KG1 (cell line): Measurements from ENCODE around the gene GSE1.

Experiments
- DNase-seq: peaks from one replicate; lab custom pipeline; 2025; lab: John Stamatoyannopoulos, UW

Gene GSE1

DNA sequence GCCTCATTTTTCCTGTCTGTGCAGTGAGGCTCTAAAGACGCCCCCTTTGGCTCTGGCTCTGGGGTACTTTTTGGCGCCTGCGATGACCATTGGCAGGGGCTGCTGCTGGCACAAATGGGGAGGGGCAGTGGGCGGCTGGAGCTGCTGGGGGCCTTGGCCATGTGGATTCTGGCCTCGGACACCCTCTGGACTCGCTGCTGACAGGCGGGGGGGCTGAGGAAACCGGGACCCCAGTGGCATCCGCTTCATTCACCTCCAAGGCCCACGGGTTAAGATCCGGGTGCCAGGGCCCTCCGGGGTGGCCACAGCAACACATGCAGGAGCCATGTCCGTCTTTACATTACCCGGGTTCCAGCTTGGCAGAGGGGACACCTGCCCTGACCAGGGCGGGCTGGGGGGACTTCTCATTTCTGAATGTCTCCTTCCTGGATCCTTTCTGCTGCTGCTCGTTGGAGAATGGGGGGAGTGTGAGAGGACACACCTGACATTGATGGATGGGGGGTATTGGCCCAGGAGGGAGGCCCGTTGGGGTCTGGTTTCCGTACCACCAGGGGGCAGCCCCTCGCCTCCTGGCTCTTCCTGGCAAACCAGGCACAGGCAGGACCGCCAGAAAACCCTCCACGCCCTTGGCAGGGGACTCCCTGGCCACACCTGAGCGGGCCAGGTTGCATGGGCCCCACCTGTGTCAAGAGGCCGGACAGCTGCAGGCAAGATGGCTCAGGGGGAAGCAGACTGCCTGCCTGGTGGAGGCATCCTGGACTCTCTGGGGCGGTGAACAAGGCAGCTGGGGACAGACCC lies 21.8 kb downstream of the GSE1 start:
- DNase-seq: no peak

- DNase-seq: no peak
Observed at GRCh38 chr16:85635545-85636140, 22.5 kb downstream of the GSE1 start.

- DNase-seq: no peak
Observed at GRCh38 chr16:85636234-85636812, 23.2 kb downstream of the GSE1 start.

DNA sequence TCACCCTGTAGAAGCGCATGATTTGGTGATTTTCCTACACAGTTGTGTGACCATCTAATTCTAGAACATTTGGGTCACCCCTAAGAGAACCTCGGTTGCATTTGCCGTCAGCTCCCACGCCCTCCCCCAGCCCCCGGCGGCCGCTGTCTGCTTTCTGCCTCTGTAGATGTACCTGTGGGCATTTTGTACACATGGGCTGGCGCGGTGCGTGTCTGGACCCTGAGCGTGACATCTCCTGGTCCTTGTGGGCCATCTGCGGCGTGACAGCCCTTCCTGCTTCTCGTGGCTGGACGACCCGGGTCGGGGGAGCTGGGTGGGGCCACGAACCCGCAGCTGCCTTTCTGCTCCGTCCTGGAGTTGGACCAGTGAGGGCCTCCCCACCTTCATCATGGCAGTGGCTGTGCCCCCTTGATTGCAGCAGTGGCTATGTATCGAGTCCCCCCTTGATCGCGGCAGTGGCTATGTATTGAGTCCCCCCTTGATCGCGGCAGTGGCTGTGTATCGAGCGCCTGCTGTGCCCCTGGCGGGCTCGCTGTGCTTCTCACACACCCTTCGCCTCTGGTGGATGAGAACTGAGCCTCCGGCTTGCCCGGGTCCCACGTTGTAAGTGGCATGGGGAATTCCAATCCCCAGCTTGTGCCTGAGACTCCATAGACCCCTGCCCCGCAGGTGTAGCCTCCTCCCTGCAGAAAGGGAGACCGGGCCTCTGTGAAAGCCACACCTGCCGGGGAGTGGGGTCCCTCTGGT lies 24.1 kb downstream of the GSE1 start:
- DNase-seq: no peak

- DNase-seq: no peak
Observed at GRCh38 chr16:85637808-85638647, 24.9 kb downstream of the GSE1 start.

DNA sequence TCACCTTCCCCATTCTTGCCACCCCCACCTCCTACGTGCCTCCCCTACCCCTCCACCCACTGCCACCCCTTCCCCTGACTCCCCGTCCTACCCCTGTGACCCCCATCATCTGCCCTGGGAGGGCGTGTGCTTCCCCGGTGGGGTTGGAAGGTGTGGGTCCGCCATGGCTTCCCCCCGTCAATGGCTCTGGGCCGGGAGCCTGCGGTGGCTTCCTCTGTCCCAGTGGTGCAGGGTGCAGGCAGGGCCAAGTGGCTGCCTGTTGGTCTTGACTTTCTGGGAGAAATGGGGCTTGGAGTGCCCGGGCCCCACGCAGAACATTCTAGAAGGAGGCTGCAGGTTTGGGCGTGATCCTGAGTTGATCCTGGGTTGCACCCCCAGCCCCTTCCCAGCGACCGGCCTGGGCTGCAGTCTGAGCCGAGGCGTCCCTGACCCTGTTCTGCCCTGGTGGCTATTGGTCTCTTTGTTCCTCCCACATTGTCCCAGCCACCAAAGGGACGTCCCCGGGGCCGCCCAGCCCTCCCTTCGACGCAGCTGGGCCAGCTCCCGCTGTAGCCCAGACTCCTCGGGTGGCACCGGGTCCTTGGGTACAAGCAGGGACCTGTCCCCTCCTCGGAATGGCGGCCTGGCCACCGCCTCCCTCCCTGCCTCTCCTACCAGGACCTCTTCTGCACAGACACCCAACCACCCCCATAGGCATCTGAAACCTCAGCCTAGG lies 25.7 kb downstream of the GSE1 start:
- no peak for DNase-seq

DNA sequence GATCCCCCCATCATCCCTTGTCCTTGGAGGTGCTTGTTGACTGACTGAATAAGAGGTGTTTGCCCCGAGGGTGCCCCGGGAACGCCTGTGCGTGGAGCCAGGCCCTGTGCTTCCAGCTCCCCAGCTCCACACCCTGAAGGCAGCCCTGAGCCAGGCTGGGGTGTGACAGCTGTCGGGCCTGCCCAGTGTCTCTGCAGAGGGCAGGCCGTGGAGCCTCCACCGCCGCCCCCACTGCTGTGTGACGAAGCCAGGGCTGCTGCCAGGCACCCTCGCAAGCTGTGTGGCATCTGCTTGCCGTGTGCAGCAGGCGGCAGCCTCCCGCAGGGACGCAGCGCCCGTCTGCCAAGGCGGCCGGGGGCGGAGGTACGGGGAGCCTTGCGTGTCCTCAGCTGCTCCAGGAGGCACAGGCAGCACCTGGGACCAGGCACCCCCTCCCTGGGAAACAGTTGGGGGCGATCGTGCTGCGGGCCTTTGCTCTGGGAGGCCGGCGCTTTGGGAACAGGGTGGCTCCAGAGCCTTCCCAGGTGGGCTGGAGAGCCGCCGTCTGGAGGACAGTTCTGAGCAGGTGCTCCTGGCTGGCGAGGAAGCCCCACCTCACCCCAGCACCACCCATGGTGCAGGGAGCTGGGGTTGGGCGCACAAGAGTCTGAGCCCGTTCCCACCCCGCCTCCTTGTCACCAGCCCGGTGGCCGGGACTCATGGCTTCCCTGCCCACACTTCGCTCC lies 26.6 kb downstream of the GSE1 start:
- no peak for DNase-seq

- no peak for DNase-seq
Observed at GRCh38 chr16:85640254-85640558, 27.1 kb downstream of the GSE1 start.

DNA sequence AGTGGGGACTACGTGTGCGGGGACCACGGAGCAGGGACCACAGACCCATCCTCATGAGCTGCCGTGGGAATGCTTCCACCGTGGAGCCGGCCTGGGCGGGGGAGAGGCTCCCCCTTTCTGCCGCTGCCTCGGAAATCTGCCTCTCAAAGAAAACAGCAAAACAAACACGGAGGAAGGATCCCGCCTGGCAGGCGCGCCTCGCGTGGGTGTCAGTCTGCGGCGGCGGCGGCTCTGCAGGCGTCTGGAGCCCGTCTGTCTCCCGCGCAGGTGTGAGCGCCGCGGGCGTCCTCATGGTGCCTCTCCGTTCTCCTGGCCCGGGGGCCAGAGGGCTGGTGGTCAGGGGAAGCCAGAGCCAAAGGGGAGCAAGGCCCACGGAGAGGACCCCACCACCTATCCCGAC lies 27.5 kb downstream of the GSE1 start:
- DNase-seq: no peak

DNA sequence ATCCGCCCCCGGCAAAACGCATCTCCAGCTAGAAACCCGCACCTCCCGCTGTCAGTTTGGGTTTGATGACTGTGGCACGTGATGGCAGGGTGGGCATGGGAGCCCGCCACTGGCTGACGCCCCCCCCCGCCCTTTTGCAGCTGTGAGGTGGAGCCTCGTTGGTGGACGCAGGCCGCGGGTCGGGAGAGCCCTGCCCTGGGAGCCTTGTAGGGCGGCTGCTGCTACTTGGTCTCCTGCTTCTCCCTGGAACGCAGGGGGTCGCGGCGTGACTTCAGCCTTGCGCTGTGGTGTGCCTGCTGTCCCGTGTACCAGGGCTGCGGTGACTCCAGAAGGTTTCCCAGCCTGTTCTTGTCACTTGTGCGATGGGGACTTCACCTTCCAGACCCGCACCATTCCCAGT lies 28.2 kb downstream of the GSE1 start:
- no peak for DNase-seq

DNA sequence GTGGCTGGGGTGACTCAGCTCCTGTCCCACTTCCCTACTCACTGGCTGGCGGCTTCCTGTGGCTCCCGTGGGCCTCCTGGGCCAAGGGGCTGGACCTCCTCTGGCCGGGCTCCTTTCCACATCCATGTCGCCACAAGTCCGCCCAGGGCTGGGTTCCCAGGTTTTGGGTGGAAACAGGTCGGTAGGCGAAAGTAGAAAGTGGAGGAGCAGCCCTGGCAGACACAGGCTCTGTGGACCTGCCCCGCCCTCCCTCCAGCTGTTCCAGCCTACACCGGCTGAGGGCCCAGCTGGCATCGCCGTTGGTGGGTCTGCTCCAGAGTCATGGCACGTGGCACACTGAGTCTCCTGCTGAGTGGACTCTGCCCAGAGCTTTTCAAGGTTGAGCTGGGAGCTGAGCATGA lies 28.7 kb downstream of the GSE1 start:
- DNase-seq: no peak

GRCh38 chr16:85642762-85643358 lies 29.7 kb downstream of the GSE1 start:
- DNase-seq: no peak

DNA sequence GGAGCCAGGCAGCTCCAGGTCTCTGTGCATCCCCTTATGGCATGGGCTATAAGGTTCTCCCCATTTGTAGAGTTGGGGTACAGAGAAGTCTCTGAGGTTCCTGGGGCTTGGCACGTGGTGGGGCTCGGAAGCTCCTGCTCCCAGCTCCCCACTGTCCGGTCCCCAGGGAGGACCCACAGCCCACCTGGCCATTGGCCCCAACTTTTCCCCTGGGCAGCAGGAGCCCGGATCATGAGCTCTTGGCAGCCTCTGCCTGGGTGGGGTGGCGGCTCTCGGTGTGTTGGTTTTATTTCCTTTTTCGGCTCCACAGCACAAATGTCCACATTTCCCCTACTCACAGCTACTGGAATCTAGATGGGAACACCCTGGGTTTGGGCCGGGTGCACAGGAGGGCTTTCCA lies 30.5 kb downstream of the GSE1 start:
- no peak for DNase-seq

GRCh38 chr16:85644093-85644712 lies 31.1 kb downstream of the GSE1 start:
- DNase-seq: no peak

- no peak for DNase-seq
Observed at GRCh38 chr16:85645021-85645589, 32.0 kb downstream of the GSE1 start.

- no peak for DNase-seq
Observed at GRCh38 chr16:85646358-85646907, 33.3 kb downstream of the GSE1 start.

- DNase-seq: no peak
Observed at GRCh38 chr16:85646976-85647375, 33.9 kb downstream of the GSE1 start.

DNA sequence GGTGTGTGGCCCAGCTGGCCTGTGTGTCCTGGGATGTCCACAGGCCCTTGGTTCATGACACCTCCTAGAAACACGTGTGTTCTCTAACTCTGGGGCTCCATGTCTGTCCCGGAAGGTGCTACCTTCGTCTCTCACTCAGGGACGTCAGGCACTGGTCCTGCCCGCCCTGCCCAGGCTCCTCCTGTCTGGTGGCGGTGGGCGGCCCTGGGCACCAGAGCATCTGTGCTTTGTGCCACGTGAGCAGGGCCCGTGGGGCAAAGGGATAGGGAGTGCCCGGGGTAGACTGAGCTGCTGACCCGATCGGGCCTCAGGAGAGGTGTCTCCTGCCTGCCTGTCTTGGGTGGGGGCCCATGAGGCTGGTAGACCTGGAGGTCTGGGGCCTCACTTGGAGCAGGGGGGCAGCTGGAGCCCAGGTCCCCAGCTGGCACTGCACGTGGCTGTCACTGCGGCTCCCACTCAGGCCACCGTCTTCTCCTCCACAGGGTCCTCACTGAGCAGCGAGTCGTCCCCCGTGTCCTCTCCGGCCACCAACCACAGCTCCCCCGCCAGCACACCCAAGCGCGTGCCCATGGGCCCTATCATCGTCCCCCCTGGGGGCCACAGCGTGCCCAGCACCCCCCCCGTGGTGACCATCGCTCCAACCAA lies 35.1 kb downstream of the GSE1 start:
- DNase-seq: no peak

DNA sequence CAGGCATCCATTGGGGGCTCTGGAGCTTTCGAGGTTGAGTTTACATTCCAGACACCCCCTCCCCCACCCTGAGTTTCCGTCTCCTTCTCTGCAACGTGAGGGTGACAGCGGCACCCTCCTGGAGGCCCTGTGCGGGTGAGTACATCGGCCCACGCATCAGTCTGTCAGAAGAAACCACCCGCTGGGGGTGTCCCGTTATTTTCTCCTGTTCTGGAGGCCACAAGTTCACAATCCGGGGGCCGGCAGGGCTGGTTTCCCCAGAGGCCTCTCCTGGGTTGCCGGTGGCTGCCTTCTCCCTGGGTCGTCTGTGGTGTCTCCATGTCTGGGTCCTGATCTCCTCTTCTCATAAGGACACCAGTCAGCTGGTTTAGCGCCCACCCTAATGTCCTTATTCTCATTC lies 35.7 kb downstream of the GSE1 start:
- no peak for DNase-seq
